Ishikawa (cell line): Measurements from ENCODE around the gene CCDC47.

Source experiments
- CEBPB ChIP-seq: IDR thresholded peaks from 2 replicates; pipeline ENCODE4 v1.6.1; 2012
- CREB1 ChIP-seq: IDR thresholded peaks from 2 replicates; pipeline ENCODE4 v1.6.1; 2012; ENCODE audit warnings: low read depth
- EGR1 ChIP-seq: IDR thresholded peaks from 2 replicates; pipeline ENCODE4 v1.6.1; 2012
- EP300 ChIP-seq: IDR thresholded peaks from 2 replicates; pipeline ENCODE4 v1.6.1; 2012; ENCODE audit warnings: borderline replicate concordance
- FOXM1 ChIP-seq: IDR thresholded peaks from 2 replicates; pipeline ENCODE4 v1.6.1; 2012; ENCODE audit warnings: low read depth, borderline replicate concordance
- MAX ChIP-seq: IDR thresholded peaks from 2 replicates; pipeline ENCODE4 v1.6.1; 2012
- NFIC ChIP-seq: IDR thresholded peaks from 2 replicates; pipeline ENCODE4 v1.6.1; 2012
- RAD21 ChIP-seq: IDR thresholded peaks from 2 replicates; pipeline ENCODE4 v1.6.1; 2012; ENCODE audit warnings: low read depth
- REST ChIP-seq: IDR thresholded peaks from 2 replicates; pipeline ENCODE4 v1.6.1; 2012; ENCODE audit warnings: low read depth, mild to moderate bottlenecking
- TAF1 ChIP-seq: IDR thresholded peaks from 2 replicates; pipeline ENCODE4 v1.6.1; 2012; ENCODE audit warnings: low read depth, mild to moderate bottlenecking
- TCF12 ChIP-seq: IDR thresholded peaks from 2 replicates; pipeline ENCODE4 v1.6.1; 2012; ENCODE audit warnings: low read depth
- TEAD4 ChIP-seq: IDR thresholded peaks from 2 replicates; pipeline ENCODE4 v1.6.1; 2012
- USF1 ChIP-seq: IDR thresholded peaks from 2 replicates; pipeline ENCODE4 v1.6.1; 2012
- YY1 ChIP-seq: IDR thresholded peaks from 2 replicates; pipeline ENCODE4 v1.6.1; 2012; ENCODE audit warnings: low read depth
- ZBTB7A ChIP-seq: IDR thresholded peaks from 2 replicates; pipeline ENCODE4 v1.6.1; 2012; ENCODE audit warnings: low read depth

Gene CCDC47

GRCh38 chr17:63699638-63700527, 73.5 kb downstream of the CCDC47 start, which contains the start of gene LIMD2:
Gene LIMD2, minus strand, starts transcription at chr17:63700125. Its CDS starts 827 bp downstream, at chr17:63699298.
- TF ChIP-seq ZBTB7A (peak; percentile 54; the same call in 1 of the 2 replicates), YY1 (no peak), MAX (0 out of 2 replicates have a peak, but pooled peaks have one; percentile 22), CREB1 (no peak), EP300 (no peak), CEBPB (no peak), EGR1 (no peak), RAD21 (no peak), REST (peak; percentile 57), USF1 (no peak)

- TF ChIP-seq FOXM1 (no peak), YY1 (no peak), NFIC (no peak)
Measured at GRCh38 chr17:63698886-63699637, 74.3 kb downstream of the CCDC47 start.

- TF ChIP-seq EP300 (no peak), FOXM1 (no peak), EGR1 (no peak), MAX (no peak), TCF12 (no peak), REST (no peak), CEBPB (no peak), TAF1 (no peak), USF1 (no peak), RAD21 (no peak), TEAD4 (no peak), NFIC (no peak), CREB1 (no peak), YY1 (no peak), ZBTB7A (no peak)
Measured at GRCh38 chr17:63698381-63698885, 75.0 kb downstream of the CCDC47 start.

GRCh38 chr17:63697341-63698286, 75.8 kb downstream of the CCDC47 start:
- TF ChIP-seq FOXM1 (no peak), NFIC (no peak), MAX (no peak), RAD21 (peak; percentile 56), TEAD4 (no peak), CREB1 (no peak)
